IPS DF 6.9 (cell line): ENCODE measurements around the gene ALG9.

ENCODE experiments used
- DNase-seq: peaks from one replicate; pipeline ENCODE4 v3.0.0-alpha.2; 2013; ENCODE audit warnings: low read depth, low spot score
- H3K27ac ChIP-seq: one replicate; pipeline ENCODE4 v1.5.1; 2013; ENCODE audit warnings: low read length, control low read depth
- H3K27me3 ChIP-seq: 2 replicates; pipeline ENCODE4 v1.6.1; 2013; ENCODE audit warnings: mild to moderate bottlenecking, low read length; ENCODE audit not compliant: control insufficient read depth, insufficient read depth
- H3K36me3 ChIP-seq: 2 replicates; pipeline ENCODE4 v1.6.1; 2013; ENCODE audit warnings: low read length; ENCODE audit not compliant: control insufficient read depth, insufficient read depth
- H3K4me1 ChIP-seq: 2 replicates; pipeline ENCODE4 v1.6.1; 2013; ENCODE audit warnings: low read length; ENCODE audit not compliant: control insufficient read depth, insufficient read depth
- H3K4me3 ChIP-seq: 2 replicates; pipeline ENCODE4 v1.5.1; 2013; ENCODE audit warnings: mild to moderate bottlenecking, low read length
- H3K9me3 ChIP-seq: 2 replicates; pipeline ENCODE4 v1.6.1; 2013; ENCODE audit warnings: low read length, inconsistent platforms; ENCODE audit not compliant: control insufficient read depth, insufficient read depth
- WGBS: extraction: QIAGEN DNeasy Blood & Tissue Kit; methylation state at CpG from one replicate; pipeline ENCODE4 v1.1.7; 2013; ENCODE audit warnings: mixed read lengths, missing lambda C conversion rate; ENCODE audit not compliant: insufficient read length, insufficient coverage; 5-methylcytosine and 5-hydroxymethylcytosine counted together

ALG9 gene

DNA sequence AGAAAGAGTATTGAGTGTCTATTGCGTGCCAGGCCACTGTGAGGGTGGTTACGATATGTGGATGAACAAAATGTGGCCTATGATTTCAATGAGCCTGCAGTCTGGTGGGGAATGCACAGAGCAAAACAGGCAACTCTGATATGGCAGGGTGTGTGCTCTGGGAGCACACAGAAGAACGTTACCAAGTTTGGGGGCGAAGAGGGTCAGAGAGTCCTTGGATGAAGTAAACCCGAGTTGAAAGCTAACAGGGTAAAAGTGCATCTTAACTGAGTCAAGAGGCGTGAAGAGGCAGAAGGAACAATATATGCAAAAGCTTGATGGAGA lies 8.2 kb upstream of the ALG9 start:
- H3K27ac ChIP-seq, result no peak overlapping the region
- WGBS, result no CpG with 5 or more reads among the region's 6 CpGs
- no peaks in the 10 kb centered on the region for H3K9me3 ChIP-seq
- H3K4me3 ChIP-seq, result peak overlapping the region; percentile 56; the same call in 1 of the 2 replicates
- H3K36me3 ChIP-seq, result no peaks in the 10 kb centered on the region
- DNase-seq, result no peak
- H3K27me3 ChIP-seq, result no peaks in the 10 kb centered on the region
- H3K4me1 ChIP-seq, result no peaks in the 10 kb centered on the region

- no peak within 1 kb of the TSS for H3K27ac ChIP-seq
- H3K4me3 ChIP-seq, result peak within 1 kb of the TSS; percentile 62; the same call in 1 of the 2 replicates
- no peaks in the 10 kb centered on the region for H3K9me3 ChIP-seq
- no peaks in the 10 kb centered on the region for H3K27me3 ChIP-seq
- peak; percentile 89 for DNase-seq
- WGBS, result no CpG with 5 or more reads among the region's 55 CpGs
- H3K36me3 ChIP-seq, result no peaks in the 10 kb centered on the region
- no peaks in the 10 kb centered on the region for H3K4me1 ChIP-seq
These were observed 7.7 kb upstream of the ALG9 start, which contains the start of the genes CFAP68 and FDXACB1 for GRCh38 chr11:111878849-111879636. CFAP68 (plus strand) TSS chr11:111879541; CDS start chr11:111879561, 20 bp downstream. FDXACB1 (minus strand) TSS chr11:111879165; CDS start chr11:111879132, 33 bp downstream.

DNA sequence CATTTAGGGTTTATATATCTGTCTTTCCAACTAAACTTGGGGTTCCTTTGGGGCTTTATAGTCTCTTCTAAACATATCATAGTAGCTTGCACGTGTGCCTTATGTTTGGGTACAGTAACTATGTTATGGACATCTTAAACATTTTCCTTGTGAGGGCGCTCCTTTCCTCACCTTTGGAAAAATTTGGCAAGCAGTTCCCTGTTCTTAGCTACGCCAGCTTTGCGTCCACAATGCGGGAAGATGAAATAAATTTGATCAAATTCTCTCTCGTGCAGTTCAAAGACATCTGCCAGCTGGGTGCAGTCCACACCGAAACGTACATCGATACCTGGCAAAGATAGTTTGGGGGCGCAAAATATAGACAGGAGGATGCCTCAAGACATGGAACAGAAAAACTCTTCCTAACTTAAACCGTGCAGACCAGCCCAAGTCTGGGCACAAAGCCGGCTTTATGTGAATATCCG lies 7.0 kb upstream of the ALG9 start:
- Histone ChIP-seq H3K36me3 (no peaks in the 10 kb centered on the region), H3K4me1 (no peaks in the 10 kb centered on the region), H3K9me3 (no peaks in the 10 kb centered on the region), H3K4me3 (peak overlapping the region; percentile 62; the same call in 1 of the 2 replicates), H3K27me3 (no peaks in the 10 kb centered on the region), H3K27ac (no peak overlapping the region)
- no CpG with 5 or more reads among the region's 13 CpGs for WGBS
- DNase-seq, result no peak

GRCh38 chr11:111871693-111872161 lies 346 bp upstream of the ALG9 start:
- H3K27ac ChIP-seq, result no peak overlapping the region

GRCh38 chr11:111870522-111870885 lies 877 bp downstream of the ALG9 start:
- Histone ChIP-seq H3K4me1 (no peaks in the 10 kb centered on the region), H3K9me3 (no peaks in the 10 kb centered on the region), H3K27me3 (no peaks in the 10 kb centered on the region), H3K36me3 (no peaks in the 10 kb centered on the region), H3K27ac (no peak overlapping the region), H3K4me3 (peak overlapping the region; percentile 95; the same call in 1 of the 2 replicates)
- DNase-seq, result no peak

More at GRCh38 chr11:111871693-111872161, 346 bp upstream of the ALG9 start:
- H3K27me3 ChIP-seq, result no peaks in the 10 kb centered on the region
- WGBS, result no CpG with 5 or more reads among the region's 5 CpGs
- no peaks in the 10 kb centered on the region for H3K9me3 ChIP-seq
- no peaks in the 10 kb centered on the region for H3K4me1 ChIP-seq
- peak overlapping the region; percentile 95; the same call in 1 of the 2 replicates for H3K4me3 ChIP-seq
- no peak for DNase-seq
- no peaks in the 10 kb centered on the region for H3K36me3 ChIP-seq

DNA sequence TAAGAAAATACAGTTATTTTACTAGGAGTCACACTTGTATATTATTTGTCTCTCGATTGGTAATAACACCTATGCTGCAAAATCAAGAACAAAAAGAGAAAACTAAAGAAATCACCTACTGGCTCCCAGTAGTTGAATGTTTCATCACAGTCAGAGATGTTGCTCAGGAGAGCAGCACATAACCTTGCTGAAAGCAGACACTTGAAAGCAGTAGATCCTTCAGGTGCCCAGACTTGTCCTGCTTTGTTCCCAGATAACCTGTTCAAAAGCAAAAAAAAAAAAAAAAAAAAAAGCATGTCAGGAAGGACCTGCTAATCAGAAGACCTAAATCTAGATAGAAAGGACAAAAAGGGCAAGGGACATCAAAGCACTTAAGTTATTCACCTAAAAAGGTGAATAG lies 1.3 kb downstream of the ALG9 start:
- H3K9me3 ChIP-seq, result no peaks in the 10 kb centered on the region
- no peaks in the 10 kb centered on the region for H3K27me3 ChIP-seq
- no peak for DNase-seq
- no peak overlapping the region for H3K4me3 ChIP-seq
- no peaks in the 10 kb centered on the region for H3K36me3 ChIP-seq
- WGBS, result no CpG with 5 or more reads among the region's 1 CpG
- H3K4me1 ChIP-seq, result no peaks in the 10 kb centered on the region
- H3K27ac ChIP-seq, result no peak overlapping the region

DNA sequence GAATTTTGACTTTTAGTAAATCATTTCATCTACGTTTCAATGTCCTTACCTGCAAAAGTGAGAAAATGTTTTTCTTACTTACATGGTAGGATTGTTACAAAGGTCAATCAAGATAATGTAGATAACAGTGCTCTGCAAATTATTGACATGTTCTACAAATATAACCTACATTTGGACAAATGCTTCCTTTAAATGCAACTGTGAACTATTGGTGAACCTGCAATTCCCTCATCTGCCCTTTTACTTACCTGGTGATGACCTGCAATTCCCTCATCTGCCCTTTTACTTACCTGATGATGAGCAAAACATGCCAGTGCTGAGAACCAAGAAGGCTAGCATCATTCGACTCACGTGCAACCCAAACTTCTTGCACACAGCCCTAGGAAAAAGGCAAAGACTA lies 11.1 kb downstream of the ALG9 start:
- Histone ChIP-seq H3K27ac (no peak overlapping the region), H3K4me3 (no peak overlapping the region), H3K9me3 (no peaks in the 10 kb centered on the region), H3K4me1 (no peaks in the 10 kb centered on the region), H3K27me3 (no peaks in the 10 kb centered on the region), H3K36me3 (no peaks in the 10 kb centered on the region)
- no peak for DNase-seq
- WGBS, result no CpG with 5 or more reads among the region's 3 CpGs

GRCh38 chr11:111855506-111855905 lies 15.9 kb downstream of the ALG9 start:
- H3K9me3 ChIP-seq, result no peaks in the 10 kb centered on the region
- H3K27ac ChIP-seq, result no peak overlapping the region
- no peaks in the 10 kb centered on the region for H3K4me1 ChIP-seq
- no peak overlapping the region for H3K4me3 ChIP-seq
- H3K36me3 ChIP-seq, result no peaks in the 10 kb centered on the region
- no peaks in the 10 kb centered on the region for H3K27me3 ChIP-seq
- DNase-seq, result no peak

- Histone ChIP-seq H3K27me3 (no peaks in the 10 kb centered on the region), H3K27ac (no peak overlapping the region), H3K4me1 (no peaks in the 10 kb centered on the region), H3K36me3 (no peaks in the 10 kb centered on the region), H3K4me3 (no peak overlapping the region), H3K9me3 (no peaks in the 10 kb centered on the region)
- WGBS, result no CpG with 5 or more reads among the region's 2 CpGs
- DNase-seq, result no peak
These were observed 19.3 kb downstream of the ALG9 start for GRCh38 chr11:111852103-111852502.

- Histone ChIP-seq H3K36me3 (no peaks in the 10 kb centered on the region), H3K4me3 (no peak overlapping the region), H3K27me3 (no peaks in the 10 kb centered on the region), H3K9me3 (no peaks in the 10 kb centered on the region), H3K27ac (no peak overlapping the region), H3K4me1 (no peaks in the 10 kb centered on the region)
- DNase-seq, result no peak
These were observed 19.7 kb downstream of the ALG9 start for GRCh38 chr11:111851636-111852035.

- H3K27ac ChIP-seq, result no peak overlapping the region
- no CpG with 5 or more reads among the region's 8 CpGs for WGBS
- no peak overlapping the region for H3K4me3 ChIP-seq
- H3K4me1 ChIP-seq, result no peaks in the 10 kb centered on the region
- no peaks in the 10 kb centered on the region for H3K9me3 ChIP-seq
- H3K27me3 ChIP-seq, result no peaks in the 10 kb centered on the region
- no peak for DNase-seq
- no peaks in the 10 kb centered on the region for H3K36me3 ChIP-seq
These were observed 20.3 kb downstream of the ALG9 start for GRCh38 chr11:111851067-111851466.
